GDM1 (cell line): ENCODE results near the gene XYLT1.

Experiments
- DNase-seq: peaks from one replicate; lab custom pipeline; 2025; lab: John Stamatoyannopoulos, UW

The XYLT1 gene

GRCh38 chr16:17184026-17184425 is 286.7 kb downstream of the XYLT1 start:
- DNase-seq = no peak

GRCh38 chr16:17177959-17178905 is 292.5 kb downstream of the XYLT1 start:
- no peak for DNase-seq

GRCh38 chr16:17177242-17177958 is 293.4 kb downstream of the XYLT1 start:
- DNase-seq = no peak

GRCh38 chr16:17176199-17176598 is 294.6 kb downstream of the XYLT1 start:
- DNase-seq = no peak

GRCh38 chr16:17173281-17173680 is 297.5 kb downstream of the XYLT1 start:
- peak; percentile 53 for DNase-seq

GRCh38 chr16:17171250-17172143 is 299.3 kb downstream of the XYLT1 start:
- no peak for DNase-seq

GRCh38 chr16:17170435-17170834 is 300.3 kb downstream of the XYLT1 start:
- DNase-seq = no peak

GRCh38 chr16:17168181-17168580 is 302.6 kb downstream of the XYLT1 start:
- no peak for DNase-seq

GRCh38 chr16:17166095-17166494 is 304.7 kb downstream of the XYLT1 start:
- no peak for DNase-seq

- DNase-seq = no peak
Observed at GRCh38 chr16:17162560-17162959, 308.2 kb downstream of the XYLT1 start.

GRCh38 chr16:17160920-17161431 is 309.8 kb downstream of the XYLT1 start:
- DNase-seq = no peak

GRCh38 chr16:17160285-17160853 is 310.4 kb downstream of the XYLT1 start:
- DNase-seq = no peak

- no peak for DNase-seq
Observed at GRCh38 chr16:17159617-17160016, 311.1 kb downstream of the XYLT1 start.

- no peak for DNase-seq
Observed at GRCh38 chr16:17155936-17156335, 314.8 kb downstream of the XYLT1 start.

- no peak for DNase-seq
Observed at GRCh38 chr16:17155485-17155884, 315.3 kb downstream of the XYLT1 start.

- DNase-seq = no peak
Observed at GRCh38 chr16:17154981-17155380, 315.8 kb downstream of the XYLT1 start.

- no peak for DNase-seq
Observed at GRCh38 chr16:17152311-17152710, 318.4 kb downstream of the XYLT1 start.

- DNase-seq = no peak
Observed at GRCh38 chr16:17151335-17151734, 319.4 kb downstream of the XYLT1 start.

- DNase-seq = no peak
Observed at GRCh38 chr16:17149904-17150483, 320.8 kb downstream of the XYLT1 start.

GRCh38 chr16:17147942-17148341 is 322.8 kb downstream of the XYLT1 start:
- DNase-seq = no peak

- no peak for DNase-seq
Observed at GRCh38 chr16:17145029-17145428, 325.7 kb downstream of the XYLT1 start.
